K562 (cell line): ENCODE results near the gene DDRGK1. TPM values are rescaled to one million over a fixed set of nuclear protein-coding genes. Genes with fewer than 3 reads are reported as not detected.

Source experiments
- ATAC-seq: fragments of 200-7000 bp; cut with Tn5 transposase; 3 replicates; pipeline ENCODE4 v1.9.1; 2020; ENCODE audit warnings: moderate library complexity
- BruUV-seq: library from RNA; stranded (reverse); fragments of 400-500 nt; replicated peaks from 2 replicates; lab custom pipeline; 2021; lab: Mats Ljungman, UMichigan
- CTCF ChIA-PET: fragments of 300-600 bp; formaldehyde crosslinking; extraction: SDS; loops from one replicate; lab custom pipeline; 2021; ENCODE audit warnings: low intra/inter-chr PET ratio; lab: Yijun Ruan, JAX
- POLR2A ChIA-PET: fragments of 300-600, 350-650 bp; sonication (Branson Sonifier 250); formaldehyde crosslinking; extraction: SDS; loops from one replicate; lab custom pipeline; 2021; ENCODE audit warnings: antibody characterized with exemption, inconsistent platforms; lab: Yijun Ruan, JAX
- DNase-seq, 4 experiments: peaks; one replicate each; pipeline versions ENCODE4 v3.0.0 to v3.0.0-alpha.2; 2011 to 2018; ENCODE audit warnings: low spot score in 3 of 4, mixed read lengths in 3 of 4; ENCODE audit errors: extremely low read depth in 1 of 4
- FAIRE-seq: peaks from 2 replicates; lab custom pipeline; 2011; peaks lifted over from hg19 to GRCh38; lab: Jason Lieb, UNC
- H2AFZ ChIP-seq: 2 replicates; pipeline ENCODE4 v1.6.0; 2011; ENCODE audit warnings: low read depth, low read length, control low read depth, inconsistent platforms
- H3K27ac ChIP-seq: fragments of 200-600 bp; 3 replicates; pipeline ENCODE4 v1.8.0; 2011; ENCODE audit warnings: low read depth, mild to moderate bottlenecking, control low read depth, inconsistent platforms, low read length, moderate library complexity, mixed read lengths; ENCODE audit errors: extremely low read depth
- H3K27me3 ChIP-seq, 2 experiments: fragments of 300-600 bp in 1 of 2; 2 replicates in 1 of 2; 3 replicates in 1 of 2; pipeline versions ENCODE4 v1.6.0 to v1.8.0; 2011; ENCODE audit warnings: inconsistent platforms in 2 of 2, low read length in 2 of 2, mild to moderate bottlenecking in 1 of 2, mixed read lengths in 1 of 2, moderate library complexity in 1 of 2; ENCODE audit not compliant: control insufficient read depth in 2 of 2, insufficient read depth in 2 of 2
- H3K36me3 ChIP-seq: fragments of 300-600 bp; 3 replicates; pipeline ENCODE4 v1.8.0; 2011; ENCODE audit warnings: mild to moderate bottlenecking, low read length, inconsistent platforms; ENCODE audit not compliant: control insufficient read depth, insufficient read depth
- H3K4me1 ChIP-seq, 2 experiments: fragments of 200-600 bp in 1 of 2; replicated peaks in 1 of 2; 2 replicates in 1 of 2; 3 replicates in 1 of 2; pipeline versions ENCODE4 v1.5.1 to v1.8.0; 2011; ENCODE audit warnings: inconsistent platforms in 2 of 2, low read length in 2 of 2, mild to moderate bottlenecking in 1 of 2, mixed read lengths in 1 of 2, moderate library complexity in 1 of 2; ENCODE audit not compliant: control insufficient read depth in 2 of 2, insufficient read depth in 2 of 2
- H3K4me2 ChIP-seq: 2 replicates; pipeline ENCODE4 v1.6.1; 2011; ENCODE audit warnings: low read length, control low read depth, inconsistent platforms, mixed read lengths; ENCODE audit not compliant: insufficient read depth
- H3K4me3 ChIP-seq: fragments of 200-600 bp; sonication (generic), shearing (Covaris generic); 2 replicates; pipeline ENCODE4 v1.5.1; 2016; ENCODE audit warnings: control low read depth, inconsistent platforms
- H3K79me2 ChIP-seq: fragments of 200-600 bp; 3 replicates; pipeline ENCODE4 v1.8.0; 2011; ENCODE audit warnings: low read length, inconsistent platforms; ENCODE audit not compliant: control insufficient read depth, insufficient read depth
- H3K9ac ChIP-seq, 2 experiments: 2 replicates each; pipeline versions ENCODE4 v1.6.0 to v1.6.1; 2011; ENCODE audit warnings: low read depth in 2 of 2, low read length in 2 of 2, control low read depth in 1 of 2, inconsistent platforms in 1 of 2, mild to moderate bottlenecking in 1 of 2, mixed read lengths in 1 of 2; ENCODE audit not compliant: insufficient read depth in 1 of 2
- H3K9me1 ChIP-seq: one replicate; pipeline ENCODE4 v1.6.0; 2011; ENCODE audit warnings: inconsistent platforms, mild to moderate bottlenecking, low read length, moderate library complexity; ENCODE audit not compliant: control insufficient read depth, insufficient read depth
- H3K9me3 ChIP-seq: replicated peaks from 2 replicates; pipeline ENCODE4 v1.5.1; 2011; ENCODE audit warnings: low read depth, low read length, inconsistent platforms; ENCODE audit not compliant: control insufficient read depth, insufficient read depth
- H4K20me1 ChIP-seq: replicated peaks from 2 replicates; pipeline ENCODE4 v1.6.1; 2011; ENCODE audit warnings: low read length, inconsistent platforms, mixed read lengths; ENCODE audit not compliant: control insufficient read depth, insufficient read depth
- ATF3 ChIP-seq, 2 experiments: fragments of 450-650 bp in 1 of 2; sonication (generic) in 1 of 2; formaldehyde crosslinking in 1 of 2; IDR thresholded peaks in 1 of 2; conservative IDR thresholded peaks in 1 of 2; 2 replicates each; pipeline versions ENCODE4 v1.6.1 to v1.8.1; 2016 to 2023; ENCODE audit warnings: mild to moderate bottlenecking in 2 of 2, moderate library complexity in 2 of 2, inconsistent platforms in 1 of 2, missing genetic modification reagents in 1 of 2
- CREBBP ChIP-seq: IDR thresholded peaks from one replicate; pipeline ENCODE4 v1.6.1; 2012; ENCODE audit warnings: low read depth, mild to moderate bottlenecking, control low read depth, inconsistent platforms, low read length
- FOXP4 ChIP-seq: sonication (generic); formaldehyde crosslinking; IDR thresholded peaks from 2 replicates; pipeline ENCODE4 v1.8.0; 2022; ENCODE audit warnings: mild to moderate bottlenecking, missing genetic modification reagents, borderline replicate concordance
- GTF2A2 ChIP-seq: IDR thresholded peaks from 2 replicates; pipeline ENCODE4 v1.6.1; 2016; ENCODE audit warnings: mild to moderate bottlenecking, missing genetic modification characterization, missing compliant biosample characterization
- HIVEP1 ChIP-seq: fragments of 250-450 bp; sonication (Bioruptor Pico); IDR thresholded peaks from 2 replicates; pipeline ENCODE4 v1.4.0; 2020; ENCODE audit warnings: mild to moderate bottlenecking
- KDM5B ChIP-seq: fragments of 200-600 bp; sonication (generic); IDR thresholded peaks from 2 replicates; pipeline ENCODE4 v1.6.1; 2012; ENCODE audit warnings: low read depth, mild to moderate bottlenecking, moderate library complexity, low read length, control low read depth, inconsistent platforms; ENCODE audit not compliant: insufficient replicate concordance
- ZKSCAN1 ChIP-seq: fragments of 150-350 bp; IDR thresholded peaks from 2 replicates; pipeline ENCODE4 v1.6.1; 2016; ENCODE audit warnings: low read depth, low read length
- ZNF121 ChIP-seq: sonication (generic); formaldehyde crosslinking; conservative IDR thresholded peaks from 2 replicates; pipeline ENCODE4 v1.8.0; 2022; ENCODE audit warnings: missing genetic modification reagents
- ZNF431 ChIP-seq: sonication (generic); formaldehyde crosslinking; IDR thresholded peaks from 2 replicates; pipeline ENCODE4 v1.8.0; 2022; ENCODE audit warnings: mild to moderate bottlenecking, missing genetic modification reagents
- WGBS: fragments of 100-300 bp; shearing (Covaris generic); methylation state at CpG from one replicate; pipeline ENCODE4 v1.1.6; 2016; ENCODE audit warnings: low coverage, mixed read lengths; ENCODE audit not compliant: insufficient coverage; ENCODE audit errors: missing lambda C conversion rate; 5-methylcytosine and 5-hydroxymethylcytosine counted together
- in situ Hi-C: fragments of 300-500 bp; cut with MboI; formaldehyde crosslinking; loops from 4 replicates; pipeline ENCODE4 v1.15.0; 2018; ENCODE audit warnings: inconsistent platforms, mixed read lengths
- intact Hi-C: fragments of 100-400 bp; cut with micrococcal nuclease; formaldehyde crosslinking; loops from 2 replicates; pipeline ENCODE4 v1.14.2; 2022
- polyA plus RNA-seq, 8 experiments: library from polyadenylated mRNA; depleted of rRNA in 4 of 8; stranded (reverse) in 5 of 8; unstranded in 3 of 8; fragments of >200 nt; fragmentation: Nextera tagmentation in 2 of 8; fragmentation: Illumina TruSeq in 1 of 8; extraction: Ambion mirVana in 2 of 8; extraction: Trizol in 1 of 8; gene quantifications; 2 replicates each; pipeline versions ENCODE4 v1.2.1 to v1.2.3, GENCODE V29; 2011 to 2014; ENCODE audit warnings: inconsistent platforms in 1 of 8, missing spikeins in 1 of 8
- total RNA-seq, 7 experiments: library from RNA; depleted of rRNA in 6 of 7; stranded (reverse); fragments of >200 nt in 6 of 7; fragmentation: Illumina TruSeq in 2 of 7; extraction: Trizol in 2 of 7; gene quantifications; 2 replicates each; pipeline versions ENCODE4 v1.2.1 to v1.2.3, GENCODE V29; 2011 to 2021; ENCODE audit warnings: low replicate concordance in 1 of 7
- TF ChIP-seq, protein P1 (sequence below), 3 experiments: fragments of 200-800 bp in 1 of 3; sonication (Bioruptor generic) in 1 of 3; sonication (generic) in 1 of 3; formaldehyde crosslinking in 1 of 3; IDR thresholded peaks; 2 replicates each; pipeline versions ENCODE4 v1.6.1 to v1.8.0; 2016 to 2022; ENCODE audit warnings: mild to moderate bottlenecking in 2 of 3, missing compliant biosample characterization in 2 of 3, missing genetic modification characterization in 2 of 3, missing genetic modification reagents in 1 of 3
- TF ChIP-seq, protein P2 (sequence below): fragments of 250-450 bp; sonication (Bioruptor Pico); IDR thresholded peaks from 2 replicates; pipeline ENCODE4 v1.5.0; 2020; ENCODE audit warnings: mild to moderate bottlenecking, borderline replicate concordance

Gene DDRGK1
- total and polyA plus RNA-seq, 9 of the 15 experiments (the other 6 are each of a cell fraction or from before 2014, with no cell fraction given): 2.3 to 54.4 (median 29.1) TPM

- CTCF ChIA-PET: no interaction called here
- no peak for ATAC-seq
- no peak overlapping the region for H3K4me3 ChIP-seq
- H3K27me3 ChIP-seq: no peaks in the 10 kb centered on the region
- in situ Hi-C loops (no loop called here), intact Hi-C loops (no loop called here)
- no peaks in the 10 kb centered on the region for H3K9me3 ChIP-seq
- no peak for FAIRE-seq
- no peak for DNase-seq
- H3K9me1 ChIP-seq: no peaks in the 10 kb centered on the region
- H4K20me1 ChIP-seq: peaks cover 17% of the 10 kb centered on the region
- POLR2A ChIA-PET: interaction anchor here (1.4 kb wide), 1 partner anchor 10 kb away, joined by 6 read pairs; no protein-coding TSS in a partner anchor
- H3K4me1 ChIP-seq: peaks cover 9 to 44% of the 10 kb centered on the region in 2 experiments; a peak in 4 of 5 replicates
- BruUV-seq: no TSS peak
- H3K79me2 ChIP-seq: peaks cover 28% of the 10 kb centered on the region
- peaks cover 2% of the 10 kb centered on the region; the same call in 2 of the 3 replicates for H3K36me3 ChIP-seq
- WGBS: 44% methylated on average over 9 of the region's 11 CpGs
- peak overlapping the region in 1 of 2 experiments; percentile 13; a peak in 1 of 4 replicates for H3K9ac ChIP-seq
- no peak overlapping the region for H3K27ac ChIP-seq
- no peak overlapping the region for H3K4me2 ChIP-seq
- H2AFZ ChIP-seq: no peak overlapping the region
- no peak for TF ChIP-seq ZNF431
- no peak for TF ChIP-seq FOXP4 (CRISPR knock-in tag)
- no peak for TF ChIP-seq ATF3 (IDR thresholded peaks at IDR 0.05)
- TF ChIP-seq ATF3 (CRISPR knock-in tag; conservative IDR thresholded peaks at IDR 0.05): no peak
- TF ChIP-seq GTF2A2 (tag): no peak
- TF ChIP-seq, protein P1, sequence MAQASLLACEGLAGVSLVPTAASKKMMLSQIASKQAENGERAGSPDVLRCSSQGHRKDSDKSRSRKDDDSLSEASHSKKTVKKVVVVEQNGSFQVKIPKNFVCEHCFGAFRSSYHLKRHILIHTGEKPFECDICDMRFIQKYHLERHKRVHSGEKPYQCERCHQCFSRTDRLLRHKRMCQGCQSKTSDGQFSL (CRISPR knock-in tag; IDR thresholded peaks at IDR 0.05): no peak
- TF ChIP-seq, protein P1 (tag; IDR thresholded peaks at IDR 0.05): no peak
- no peak for TF ChIP-seq CREBBP
- TF ChIP-seq, protein P2, sequence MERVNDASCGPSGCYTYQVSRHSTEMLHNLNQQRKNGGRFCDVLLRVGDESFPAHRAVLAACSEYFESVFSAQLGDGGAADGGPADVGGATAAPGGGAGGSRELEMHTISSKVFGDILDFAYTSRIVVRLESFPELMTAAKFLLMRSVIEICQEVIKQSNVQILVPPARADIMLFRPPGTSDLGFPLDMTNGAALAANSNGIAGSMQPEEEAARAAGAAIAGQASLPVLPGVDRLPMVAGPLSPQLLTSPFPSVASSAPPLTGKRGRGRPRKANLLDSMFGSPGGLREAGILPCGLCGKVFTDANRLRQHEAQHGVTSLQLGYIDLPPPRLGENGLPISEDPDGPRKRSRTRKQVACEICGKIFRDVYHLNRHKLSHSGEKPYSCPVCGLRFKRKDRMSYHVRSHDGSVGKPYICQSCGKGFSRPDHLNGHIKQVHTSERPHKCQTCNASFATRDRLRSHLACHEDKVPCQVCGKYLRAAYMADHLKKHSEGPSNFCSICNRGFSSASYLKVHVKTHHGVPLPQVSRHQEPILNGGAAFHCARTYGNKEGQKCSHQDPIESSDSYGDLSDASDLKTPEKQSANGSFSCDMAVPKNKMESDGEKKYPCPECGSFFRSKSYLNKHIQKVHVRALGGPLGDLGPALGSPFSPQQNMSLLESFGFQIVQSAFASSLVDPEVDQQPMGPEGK (CRISPR knock-in tag): no peak
- TF ChIP-seq ZKSCAN1: no peak
- no peak for TF ChIP-seq KDM5B
- TF ChIP-seq ZNF121: no peak
- no peak for TF ChIP-seq HIVEP1
These were observed 42.3 kb downstream of the DDRGK1 start for GRCh38 chr20:3162080-3162611.
